HepG2 (cell line): ENCODE results near the gene CORO7. TPM values are rescaled to one million over a fixed set of nuclear protein-coding genes. Genes with fewer than 3 reads are reported as not detected.

Experiments
- CBX2 ChIP-seq, 2 experiments: fragments of 200-600 bp in 1 of 2; sonication (generic); formaldehyde crosslinking in 1 of 2; IDR thresholded peaks; 2 replicates each; pipeline versions ENCODE4 v1.7.0 to v1.8.1; 2018 to 2022; ENCODE audit warnings: low read depth in 2 of 2, low read length in 1 of 2, mild to moderate bottlenecking in 1 of 2, missing genetic modification reagents in 1 of 2
- CENPX ChIP-seq: sonication (generic); formaldehyde crosslinking; IDR thresholded peaks from 2 replicates; pipeline ENCODE4 v1.9.0; 2021; ENCODE audit warnings: mild to moderate bottlenecking, missing genetic modification reagents, moderate library complexity
- JDP2 ChIP-seq: sonication (generic); formaldehyde crosslinking; IDR thresholded peaks from 2 replicates; pipeline ENCODE4 v1.8.1; 2022; ENCODE audit warnings: missing genetic modification reagents, borderline replicate concordance
- MEIS2 ChIP-seq: sonication (generic); formaldehyde crosslinking; IDR thresholded peaks from 2 replicates; pipeline ENCODE4 v1.9.0; 2021; ENCODE audit warnings: mild to moderate bottlenecking, missing genetic modification reagents
- POGZ ChIP-seq: sonication (generic); formaldehyde crosslinking; IDR thresholded peaks from 2 replicates; pipeline ENCODE4 v1.4.0; 2020; ENCODE audit warnings: mild to moderate bottlenecking, missing genetic modification reagents
- RAD51 ChIP-seq: fragments of 450-650 bp; IDR thresholded peaks from 2 replicates; pipeline ENCODE4 v1.6.1; 2016; ENCODE audit warnings: borderline replicate concordance
- SETDB1 ChIP-seq: sonication (generic); formaldehyde crosslinking; IDR thresholded peaks from 2 replicates; pipeline ENCODE4 v1.5.1; 2020; ENCODE audit warnings: missing genetic modification reagents, mild to moderate bottlenecking, borderline replicate concordance
- TEAD3 ChIP-seq: optimal IDR thresholded peaks from 2 replicates; pipeline ENCODE3; 2016; ENCODE audit warnings: borderline replicate concordance
- ZNF629 ChIP-seq: sonication (generic); formaldehyde crosslinking; conservative IDR thresholded peaks from 2 replicates; pipeline ENCODE4 v1.5.0; 2020; ENCODE audit warnings: missing genetic modification reagents
- ZZZ3 ChIP-seq: sonication (generic); formaldehyde crosslinking; IDR thresholded peaks from 2 replicates; pipeline ENCODE4 v1.4.0; 2020; ENCODE audit warnings: missing genetic modification reagents, mild to moderate bottlenecking, borderline replicate concordance
- polyA plus RNA-seq, 8 experiments: library from polyadenylated mRNA; depleted of rRNA in 3 of 8; stranded (reverse) in 7 of 8; unstranded in 1 of 8; fragments of >200 nt; fragmentation: Illumina TruSeq in 4 of 8; extraction: Trizol in 4 of 8; gene quantifications; 2 replicates each; pipeline versions ENCODE4 v1.2.1 to v1.2.3, GENCODE V29; 2011 to 2016; ENCODE audit warnings: low read depth in 4 of 8, missing spikeins in 1 of 8, mixed read lengths in 1 of 8; ENCODE audit not compliant: insufficient read depth in 1 of 8
- total RNA-seq, 5 experiments: library from RNA; depleted of rRNA; stranded (reverse); fragments of >200 nt; fragmentation: Illumina TruSeq; extraction: Trizol; gene quantifications; 2 replicates each; pipeline ENCODE4 v1.2.3, GENCODE V29; 2016; ENCODE audit warnings: low read depth in 1 of 5
- TF ChIP-seq, protein P1 (sequence below): sonication (generic); formaldehyde crosslinking; conservative IDR thresholded peaks from 2 replicates; pipeline ENCODE4 v1.4.0; 2020; ENCODE audit warnings: missing genetic modification reagents
- TF ChIP-seq, protein P2 (sequence below): sonication (generic); formaldehyde crosslinking; IDR thresholded peaks from 2 replicates; pipeline ENCODE4 v1.5.1; 2020; ENCODE audit warnings: mild to moderate bottlenecking, missing genetic modification reagents
- TF ChIP-seq, protein P3 (sequence below): sonication (generic); formaldehyde crosslinking; IDR thresholded peaks from 2 replicates; pipeline ENCODE4 v1.5.1; 2020; ENCODE audit warnings: missing genetic modification reagents, mild to moderate bottlenecking, borderline replicate concordance
- TF ChIP-seq, protein P4 (sequence below): sonication (generic); formaldehyde crosslinking; IDR thresholded peaks from 2 replicates; pipeline ENCODE4 v1.5.1; 2020; ENCODE audit warnings: missing genetic modification reagents, mild to moderate bottlenecking, borderline replicate concordance
- TF ChIP-seq, protein P5 (sequence below): sonication (generic); formaldehyde crosslinking; conservative IDR thresholded peaks from 2 replicates; pipeline ENCODE4 v1.4.0; 2020; ENCODE audit warnings: mild to moderate bottlenecking, missing genetic modification reagents, moderate library complexity

The CORO7 gene
- total and polyA plus RNA-seq, 2 of the 13 experiments (the other 11 are each of a cell fraction or from before 2014, with no cell fraction given), result 9.9 to 14.3 TPM

DNA sequence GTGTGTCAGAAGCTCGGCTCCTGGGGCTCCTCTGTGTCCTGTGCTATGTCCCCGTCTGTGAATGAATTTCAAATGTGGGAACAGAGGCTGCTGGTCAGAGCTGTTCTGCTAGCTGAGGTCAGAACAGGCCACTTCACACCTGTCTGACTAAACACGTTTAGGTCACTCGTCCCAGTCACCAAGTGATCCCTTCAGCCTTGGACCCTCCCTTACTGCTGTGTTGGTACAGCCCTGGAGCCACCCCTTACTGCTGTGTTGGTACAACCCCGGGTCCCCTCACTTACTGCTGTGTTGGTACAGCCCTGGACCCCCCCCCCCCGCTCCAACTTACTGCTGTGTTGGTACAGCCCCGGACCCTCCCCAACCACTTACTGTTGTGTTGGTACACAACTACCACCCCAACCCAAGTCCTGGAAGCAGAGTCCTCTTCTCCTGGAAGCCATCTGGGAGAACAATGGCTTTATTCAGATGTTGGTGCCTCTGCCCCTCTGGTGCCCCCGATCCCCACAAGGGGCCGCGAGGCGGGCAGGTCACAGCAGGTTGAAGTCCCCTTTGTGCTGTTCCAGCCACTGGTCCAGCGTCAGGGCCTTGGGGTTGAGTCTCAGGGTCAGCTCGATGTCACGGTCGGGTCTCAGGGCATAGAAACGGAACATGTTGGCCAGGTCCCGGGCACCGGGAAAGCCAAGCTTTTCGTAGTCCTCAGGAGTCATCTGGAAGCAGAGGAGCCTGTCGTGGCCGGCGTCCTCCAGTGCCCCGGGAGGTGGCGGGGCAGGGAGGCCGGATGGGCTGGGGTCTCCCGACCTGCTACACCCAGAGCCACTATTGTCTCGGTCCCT, 45.1 kb upstream of the CORO7 start (continued):
- TF ChIP-seq CBX2 (IDR thresholded peaks at IDR 0.05; ENCODE audit: low read depth, low read length) (no peak), CBX2 (CRISPR knock-in tag; IDR thresholded peaks at IDR 0.05; ENCODE audit: low read depth) (no peak), ZNF629 (CRISPR knock-in tag) (peak; percentile 35; the same call in 1 of the 2 replicates), POGZ (CRISPR knock-in tag) (peak; percentile 69), RAD51 (no peak), SETDB1 (CRISPR knock-in tag) (no peak), TEAD3 (CRISPR knock-in tag) (no peak), CENPX (CRISPR knock-in tag) (no peak), MEIS2 (CRISPR knock-in tag) (peak; percentile 75; the same call in 1 of the 2 replicates), ZZZ3 (CRISPR knock-in tag) (no peak), JDP2 (CRISPR knock-in tag) (no peak)
- TF ChIP-seq, protein P1, sequence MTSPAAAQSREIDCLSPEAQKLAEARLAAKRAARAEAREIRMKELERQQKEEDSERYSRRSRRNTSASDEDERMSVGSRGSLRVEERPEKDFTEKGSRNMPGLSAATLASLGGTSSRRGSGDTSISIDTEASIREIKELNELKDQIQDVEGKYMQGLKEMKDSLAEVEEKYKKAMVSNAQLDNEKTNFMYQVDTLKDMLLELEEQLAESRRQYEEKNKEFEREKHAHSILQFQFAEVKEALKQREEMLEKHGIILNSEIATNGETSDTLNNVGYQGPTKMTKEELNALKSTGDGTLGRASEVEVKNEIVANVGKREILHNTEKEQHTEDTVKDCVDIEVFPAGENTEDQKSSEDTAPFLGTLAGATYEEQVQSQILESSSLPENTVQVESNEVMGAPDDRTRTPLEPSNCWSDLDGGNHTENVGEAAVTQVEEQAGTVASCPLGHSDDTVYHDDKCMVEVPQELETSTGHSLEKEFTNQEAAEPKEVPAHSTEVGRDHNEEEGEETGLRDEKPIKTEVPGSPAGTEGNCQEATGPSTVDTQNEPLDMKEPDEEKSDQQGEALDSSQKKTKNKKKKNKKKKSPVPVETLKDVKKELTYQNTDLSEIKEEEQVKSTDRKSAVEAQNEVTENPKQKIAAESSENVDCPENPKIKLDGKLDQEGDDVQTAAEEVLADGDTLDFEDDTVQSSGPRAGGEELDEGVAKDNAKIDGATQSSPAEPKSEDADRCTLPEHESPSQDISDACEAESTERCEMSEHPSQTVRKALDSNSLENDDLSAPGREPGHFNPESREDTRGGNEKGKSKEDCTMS (CRISPR knock-in tag), result no peak
- TF ChIP-seq, protein P2, sequence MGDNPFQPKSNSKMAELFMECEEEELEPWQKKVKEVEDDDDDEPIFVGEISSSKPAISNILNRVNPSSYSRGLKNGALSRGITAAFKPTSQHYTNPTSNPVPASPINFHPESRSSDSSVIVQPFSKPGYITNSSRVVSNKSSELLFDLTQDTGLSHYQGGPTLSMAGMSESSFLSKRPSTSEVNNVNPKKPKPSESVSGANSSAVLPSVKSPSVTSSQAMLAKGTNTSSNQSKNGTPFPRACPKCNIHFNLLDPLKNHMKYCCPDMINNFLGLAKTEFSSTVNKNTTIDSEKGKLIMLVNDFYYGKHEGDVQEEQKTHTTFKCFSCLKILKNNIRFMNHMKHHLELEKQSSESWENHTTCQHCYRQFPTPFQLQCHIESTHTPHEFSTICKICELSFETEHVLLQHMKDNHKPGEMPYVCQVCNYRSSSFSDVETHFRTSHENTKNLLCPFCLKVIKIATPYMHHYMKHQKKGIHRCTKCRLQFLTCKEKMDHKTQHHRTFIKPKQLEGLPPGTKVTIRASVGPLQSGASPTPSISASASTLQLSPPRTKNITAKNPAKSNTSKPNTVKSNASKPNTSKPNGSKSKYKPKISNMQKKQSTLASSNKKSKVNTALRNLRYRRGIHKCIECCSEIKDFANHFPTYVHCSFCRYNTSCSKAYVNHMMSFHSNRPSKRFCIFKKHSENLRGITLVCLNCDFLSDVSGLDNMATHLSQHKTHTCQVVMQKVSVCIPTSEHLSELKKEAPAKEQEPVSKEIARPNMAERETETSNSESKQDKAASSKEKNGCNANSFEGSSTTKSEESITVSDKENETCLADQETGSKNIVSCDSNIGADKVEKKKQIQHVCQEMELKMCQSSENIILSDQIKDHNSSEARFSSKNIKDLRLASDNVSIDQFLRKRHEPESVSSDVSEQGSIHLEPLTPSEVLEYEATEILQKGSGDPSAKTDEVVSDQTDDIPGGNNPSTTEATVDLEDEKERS, result 0 out of 2 replicates have a peak, but pooled peaks have one; percentile 26
- TF ChIP-seq, protein P3, sequence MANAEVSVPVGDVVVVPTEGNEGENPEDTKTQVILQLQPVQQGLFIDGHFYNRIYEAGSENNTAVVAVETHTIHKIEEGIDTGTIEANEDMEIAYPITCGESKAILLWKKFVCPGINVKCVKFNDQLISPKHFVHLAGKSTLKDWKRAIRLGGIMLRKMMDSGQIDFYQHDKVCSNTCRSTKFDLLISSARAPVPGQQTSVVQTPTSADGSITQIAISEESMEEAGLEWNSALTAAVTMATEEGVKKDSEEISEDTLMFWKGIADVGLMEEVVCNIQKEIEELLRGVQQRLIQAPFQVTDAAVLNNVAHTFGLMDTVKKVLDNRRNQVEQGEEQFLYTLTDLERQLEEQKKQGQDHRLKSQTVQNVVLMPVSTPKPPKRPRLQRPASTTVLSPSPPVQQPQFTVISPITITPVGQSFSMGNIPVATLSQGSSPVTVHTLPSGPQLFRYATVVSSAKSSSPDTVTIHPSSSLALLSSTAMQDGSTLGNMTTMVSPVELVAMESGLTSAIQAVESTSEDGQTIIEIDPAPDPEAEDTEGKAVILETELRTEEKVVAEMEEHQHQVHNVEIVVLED (CRISPR knock-in tag), result peak; percentile 61; the same call in 1 of the 2 replicates
- TF ChIP-seq, protein P4, sequence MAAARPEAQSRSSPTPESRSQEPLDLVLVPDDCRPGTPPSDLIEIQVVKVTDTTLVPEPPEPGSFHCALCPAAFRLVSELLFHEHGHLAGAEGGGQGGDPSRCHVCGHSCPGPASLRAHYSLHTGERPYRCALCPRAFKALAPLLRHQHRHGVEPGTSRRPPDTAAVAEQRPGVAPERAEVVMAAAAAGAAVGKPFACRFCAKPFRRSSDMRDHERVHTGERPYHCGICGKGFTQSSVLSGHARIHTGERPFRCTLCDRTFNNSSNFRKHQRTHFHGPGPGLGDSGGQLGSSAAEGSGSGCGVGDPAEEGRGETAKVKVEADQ, result no peak
- TF ChIP-seq, protein P5, sequence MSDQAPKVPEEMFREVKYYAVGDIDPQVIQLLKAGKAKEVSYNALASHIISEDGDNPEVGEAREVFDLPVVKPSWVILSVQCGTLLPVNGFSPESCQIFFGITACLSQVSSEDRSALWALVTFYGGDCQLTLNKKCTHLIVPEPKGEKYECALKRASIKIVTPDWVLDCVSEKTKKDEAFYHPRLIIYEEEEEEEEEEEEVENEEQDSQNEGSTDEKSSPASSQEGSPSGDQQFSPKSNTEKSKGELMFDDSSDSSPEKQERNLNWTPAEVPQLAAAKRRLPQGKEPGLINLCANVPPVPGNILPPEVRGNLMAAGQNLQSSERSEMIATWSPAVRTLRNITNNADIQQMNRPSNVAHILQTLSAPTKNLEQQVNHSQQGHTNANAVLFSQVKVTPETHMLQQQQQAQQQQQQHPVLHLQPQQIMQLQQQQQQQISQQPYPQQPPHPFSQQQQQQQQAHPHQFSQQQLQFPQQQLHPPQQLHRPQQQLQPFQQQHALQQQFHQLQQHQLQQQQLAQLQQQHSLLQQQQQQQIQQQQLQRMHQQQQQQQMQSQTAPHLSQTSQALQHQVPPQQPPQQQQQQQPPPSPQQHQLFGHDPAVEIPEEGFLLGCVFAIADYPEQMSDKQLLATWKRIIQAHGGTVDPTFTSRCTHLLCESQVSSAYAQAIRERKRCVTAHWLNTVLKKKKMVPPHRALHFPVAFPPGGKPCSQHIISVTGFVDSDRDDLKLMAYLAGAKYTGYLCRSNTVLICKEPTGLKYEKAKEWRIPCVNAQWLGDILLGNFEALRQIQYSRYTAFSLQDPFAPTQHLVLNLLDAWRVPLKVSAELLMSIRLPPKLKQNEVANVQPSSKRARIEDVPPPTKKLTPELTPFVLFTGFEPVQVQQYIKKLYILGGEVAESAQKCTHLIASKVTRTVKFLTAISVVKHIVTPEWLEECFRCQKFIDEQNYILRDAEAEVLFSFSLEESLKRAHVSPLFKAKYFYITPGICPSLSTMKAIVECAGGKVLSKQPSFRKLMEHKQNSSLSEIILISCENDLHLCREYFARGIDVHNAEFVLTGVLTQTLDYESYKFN (CRISPR knock-in tag), result peak; percentile 94
